Natural killer cell treated with Interleukin-12 subunit alpha and Interleukin-12 subunit beta and Interleukin-15 and Interleukin-18, amount 100 ng/mL, for 72 hours (primary cell): ENCODE measurements around the gene RYR2. TPM values are rescaled to one million over a fixed set of nuclear protein-coding genes. Genes with fewer than 3 reads are reported as not detected.
A peak's percentile ranks its signal among the peaks of the same experiment; 100 is the strongest.

Experiments used
- ATAC-seq, 2 donors: fragments of 150-1000 bp; cut with Tn5 transposase in 1 of 2; sonication (Bioruptor Pico), chemical (Tn5 transposase) in 1 of 2; 2 replicates each; pipeline ENCODE4 v1.10.0; 2021
- DNase-seq: peaks from one replicate; pipeline ENCODE4 v3.0.0; 2022; ENCODE audit warnings: low spot score
- H3K27ac Mint-ChIP-seq, 2 donors: 1 replicate in 1 of 2; 2 replicates in 1 of 2; pipeline ENCODE4 v1.8.0; 2022; ENCODE audit warnings: mixed read lengths in 2 of 2, mild to moderate bottlenecking in 1 of 2, moderate library complexity in 1 of 2
- H3K27me3 Mint-ChIP-seq, 2 donors: 1 replicate in 1 of 2; 2 replicates in 1 of 2; pipeline ENCODE4 v1.8.0; 2022; ENCODE audit warnings: mixed read lengths in 2 of 2
- H3K36me3 Mint-ChIP-seq: one replicate; pipeline ENCODE4 v1.8.0; 2022; ENCODE audit warnings: mixed read lengths
- H3K4me1 Mint-ChIP-seq, 2 donors: 1 replicate in 1 of 2; 2 replicates in 1 of 2; pipeline ENCODE4 v1.8.0; 2022; ENCODE audit warnings: low read depth in 2 of 2, mixed read lengths in 2 of 2, mild to moderate bottlenecking in 1 of 2
- H3K4me3 Mint-ChIP-seq: one replicate; pipeline ENCODE4 v1.8.0; 2022; ENCODE audit warnings: mixed read lengths
- H3K9me3 Mint-ChIP-seq: 2 replicates; pipeline ENCODE4 v1.8.0; 2022; ENCODE audit warnings: mixed read lengths
- total RNA-seq, 2 donors: library from RNA; stranded (reverse); gene quantifications; one replicate each; pipeline ENCODE4 v1.2.3, GENCODE V29; 2022

The RYR2 gene
- total RNA-seq, 2 donors from 2014 or later = 0.05 TPM; not detected in 1

GRCh38 chr1:237760951-237761350, 719.0 kb downstream of the RYR2 start:
- no peak overlapping the region for H3K4me3 Mint-ChIP-seq
- peaks cover 0 to 3% of the 10 kb centered on the region in 2 donors for H3K27me3 Mint-ChIP-seq
- no peaks in the 10 kb centered on the region for H3K4me1 Mint-ChIP-seq
- H3K36me3 Mint-ChIP-seq = no peaks in the 10 kb centered on the region
- DNase-seq = no peak
- no peaks in the 10 kb centered on the region for H3K9me3 Mint-ChIP-seq
- no peak for ATAC-seq
- H3K27ac Mint-ChIP-seq = no peak overlapping the region

DNA sequence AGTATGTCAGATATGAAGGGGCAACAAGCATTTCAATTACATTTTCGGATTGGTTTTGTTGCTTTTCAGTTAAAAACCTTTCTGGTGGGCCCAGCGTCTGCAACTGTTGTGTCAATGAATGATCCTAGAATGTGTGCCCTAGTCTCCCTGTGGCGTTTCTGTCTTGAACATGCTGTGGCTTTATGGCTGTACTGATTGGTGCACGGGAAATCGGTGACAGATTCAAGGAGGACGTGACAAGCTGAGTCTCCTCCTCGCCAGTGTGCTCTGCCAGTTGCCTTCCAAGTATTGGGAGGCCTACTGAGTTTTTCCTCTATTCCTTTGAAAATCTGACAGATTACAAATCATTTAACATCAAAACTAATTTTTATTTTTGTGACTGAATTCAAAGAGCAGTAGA, 721.2 kb downstream of the RYR2 start:
- Mint-ChIP-seq H3K4me3 (no peak overlapping the region), H3K27me3 (peaks cover 0 to 3% of the 10 kb centered on the region in 2 donors), H3K4me1 (no peaks in the 10 kb centered on the region), H3K9me3 (no peaks in the 10 kb centered on the region), H3K27ac (no peak overlapping the region), H3K36me3 (no peaks in the 10 kb centered on the region)
- ATAC-seq (no peak), DNase-seq (no peak)

DNA sequence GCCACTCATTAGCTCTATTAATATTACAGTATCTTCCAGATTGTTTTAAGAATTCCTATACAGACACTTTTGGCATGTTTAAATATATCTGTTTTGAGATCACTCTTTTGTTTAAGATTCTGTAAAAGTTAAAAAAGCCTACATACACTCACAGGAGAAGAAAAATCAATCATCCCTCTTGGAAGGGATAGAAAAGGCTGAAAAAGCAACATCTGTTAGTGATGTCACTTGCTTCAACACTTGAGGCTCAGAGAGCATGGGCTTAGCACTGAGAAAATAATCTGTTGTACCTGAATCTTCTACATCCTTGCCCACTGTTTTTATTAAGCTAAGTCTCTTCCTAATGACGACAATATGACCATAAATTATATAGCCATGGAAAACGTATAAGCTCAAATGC, 721.8 kb downstream of the RYR2 start:
- DNase-seq = no peak
- ATAC-seq = no peak
- no peaks in the 10 kb centered on the region for H3K9me3 Mint-ChIP-seq
- no peak overlapping the region for H3K4me3 Mint-ChIP-seq
- H3K36me3 Mint-ChIP-seq = no peaks in the 10 kb centered on the region
- no peaks in the 10 kb centered on the region for H3K4me1 Mint-ChIP-seq
- H3K27me3 Mint-ChIP-seq = peaks cover 0 to 3% of the 10 kb centered on the region in 2 donors
- no peak overlapping the region for H3K27ac Mint-ChIP-seq

GRCh38 chr1:237769916-237770315, 727.9 kb downstream of the RYR2 start:
- no peaks in the 10 kb centered on the region for H3K9me3 Mint-ChIP-seq
- H3K4me1 Mint-ChIP-seq = no peaks in the 10 kb centered on the region
- DNase-seq (no peak), ATAC-seq (no peak)
- peak overlapping the region; percentile 61 for H3K4me3 Mint-ChIP-seq
- H3K36me3 Mint-ChIP-seq = no peaks in the 10 kb centered on the region
- H3K27ac Mint-ChIP-seq = no peak overlapping the region
- no peaks in the 10 kb centered on the region for H3K27me3 Mint-ChIP-seq

GRCh38 chr1:237772009-237772408, 730.0 kb downstream of the RYR2 start:
- ATAC-seq = no peak
- no peak overlapping the region for H3K4me3 Mint-ChIP-seq
- H3K27ac Mint-ChIP-seq = no peak overlapping the region
- H3K9me3 Mint-ChIP-seq = no peaks in the 10 kb centered on the region
- H3K27me3 Mint-ChIP-seq = no peaks in the 10 kb centered on the region
- DNase-seq = no peak
- no peaks in the 10 kb centered on the region for H3K4me1 Mint-ChIP-seq
- no peaks in the 10 kb centered on the region for H3K36me3 Mint-ChIP-seq

- H3K9me3 Mint-ChIP-seq = no peaks in the 10 kb centered on the region
- no peaks in the 10 kb centered on the region for H3K4me1 Mint-ChIP-seq
- no peak for DNase-seq
- no peak overlapping the region for H3K4me3 Mint-ChIP-seq
- no peaks in the 10 kb centered on the region for H3K27me3 Mint-ChIP-seq
- no peaks in the 10 kb centered on the region for H3K36me3 Mint-ChIP-seq
- no peak for ATAC-seq
- H3K27ac Mint-ChIP-seq = no peak overlapping the region
These were observed 732.3 kb downstream of the RYR2 start for GRCh38 chr1:237774246-237774645.

- H3K4me3 Mint-ChIP-seq = no peak overlapping the region
- no peaks in the 10 kb centered on the region for H3K4me1 Mint-ChIP-seq
- no peaks in the 10 kb centered on the region for H3K36me3 Mint-ChIP-seq
- ATAC-seq (no peak), DNase-seq (no peak)
- H3K9me3 Mint-ChIP-seq = peaks cover 4% of the 10 kb centered on the region
- H3K27ac Mint-ChIP-seq = no peak overlapping the region
- H3K27me3 Mint-ChIP-seq = no peaks in the 10 kb centered on the region
These were observed 737.4 kb downstream of the RYR2 start for GRCh38 chr1:237779356-237779755.

DNA sequence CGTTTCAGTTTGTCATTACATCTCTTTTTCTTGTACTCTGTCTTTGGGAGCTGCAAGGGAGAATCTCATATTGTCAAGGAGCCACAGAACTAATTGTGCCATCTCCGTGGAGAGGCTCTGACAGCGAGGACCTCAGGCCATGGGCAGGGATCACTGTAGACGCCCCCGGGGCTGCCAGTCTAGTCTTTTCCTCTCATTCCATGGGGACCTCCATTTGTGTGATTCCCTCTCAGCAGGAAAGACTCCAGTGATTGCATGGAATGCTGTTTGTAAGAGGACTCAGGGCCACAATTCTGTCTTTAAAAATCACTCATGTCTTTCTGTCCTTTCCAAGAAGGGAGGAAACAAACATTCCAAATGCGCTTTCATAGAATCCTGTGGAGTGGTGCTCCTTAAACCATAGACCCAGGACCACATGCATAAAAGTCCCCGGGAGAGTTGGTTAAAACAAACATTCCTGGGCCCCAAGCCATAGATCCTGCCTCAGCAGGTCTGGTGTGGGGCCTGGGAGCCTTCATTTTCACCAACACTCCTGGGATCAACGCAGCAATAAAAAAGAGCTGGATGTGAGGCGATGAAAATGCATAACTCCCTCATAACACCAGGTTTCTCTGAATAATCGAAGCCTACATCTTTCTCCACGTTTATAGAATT, 744.2 kb downstream of the RYR2 start:
- no peak overlapping the region for H3K4me3 Mint-ChIP-seq
- ATAC-seq = no peak

DNA sequence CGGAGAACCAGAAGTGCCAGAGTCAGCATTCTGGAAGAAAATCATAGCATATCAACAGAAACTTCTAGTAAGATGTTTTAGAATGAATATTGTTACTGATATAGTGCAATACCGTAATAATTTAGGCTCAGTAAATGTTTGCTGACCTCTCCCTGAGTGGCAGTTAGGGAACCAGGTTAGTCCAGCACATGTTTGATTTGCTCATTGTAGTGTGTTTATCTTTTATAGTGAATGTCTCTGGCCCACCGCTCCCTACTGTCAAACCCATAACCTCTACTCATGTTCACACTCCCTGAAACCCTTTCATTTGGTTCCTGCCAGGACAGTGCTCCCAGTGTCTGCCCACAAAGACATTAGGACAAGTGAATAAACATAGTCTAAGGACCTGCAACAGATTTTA, 746.1 kb downstream of the RYR2 start:
- ATAC-seq (no peak), DNase-seq (no peak)
- Mint-ChIP-seq H3K36me3 (no peaks in the 10 kb centered on the region), H3K4me3 (no peak overlapping the region), H3K4me1 (peaks cover 0 to 5% of the 10 kb centered on the region in 2 donors), H3K27ac (no peak overlapping the region), H3K27me3 (no peaks in the 10 kb centered on the region), H3K9me3 (peaks cover 2% of the 10 kb centered on the region)

More for the DNA sequence above, 744.2 kb downstream of the RYR2 start:
- no peak overlapping the region for H3K27ac Mint-ChIP-seq
- no peaks in the 10 kb centered on the region for H3K27me3 Mint-ChIP-seq
- DNase-seq = no peak
- peaks cover 2% of the 10 kb centered on the region for H3K9me3 Mint-ChIP-seq
- H3K36me3 Mint-ChIP-seq = no peaks in the 10 kb centered on the region
- H3K4me1 Mint-ChIP-seq = peaks cover 0 to 5% of the 10 kb centered on the region in 2 donors

DNA sequence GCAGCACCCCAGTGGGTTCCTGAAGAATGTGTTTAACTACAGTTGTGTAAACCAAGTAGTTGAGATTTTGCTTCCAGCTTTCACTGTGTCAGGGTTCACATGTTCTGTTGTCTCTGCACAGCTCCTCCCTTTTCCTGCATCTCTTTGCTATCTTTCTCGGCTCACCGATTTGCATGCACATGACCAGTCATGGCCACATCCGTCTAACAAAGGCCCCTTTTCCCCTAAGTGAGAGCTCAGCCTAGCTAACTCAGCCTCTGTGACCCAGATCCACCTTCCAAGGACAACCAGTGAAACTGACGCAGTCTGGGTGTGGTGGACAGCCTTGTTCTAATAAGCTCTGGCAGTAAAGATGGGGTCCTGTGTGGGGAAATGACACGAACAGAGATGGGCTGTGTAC, 747.6 kb downstream of the RYR2 start:
- peaks cover 0 to 5% of the 10 kb centered on the region in 2 donors for H3K4me1 Mint-ChIP-seq
- no peaks in the 10 kb centered on the region for H3K9me3 Mint-ChIP-seq
- H3K27ac Mint-ChIP-seq = no peak overlapping the region
- no peaks in the 10 kb centered on the region for H3K36me3 Mint-ChIP-seq
- no peak overlapping the region for H3K4me3 Mint-ChIP-seq
- DNase-seq (no peak), ATAC-seq (peak; percentile 87 to 88)
- H3K27me3 Mint-ChIP-seq = no peaks in the 10 kb centered on the region

DNA sequence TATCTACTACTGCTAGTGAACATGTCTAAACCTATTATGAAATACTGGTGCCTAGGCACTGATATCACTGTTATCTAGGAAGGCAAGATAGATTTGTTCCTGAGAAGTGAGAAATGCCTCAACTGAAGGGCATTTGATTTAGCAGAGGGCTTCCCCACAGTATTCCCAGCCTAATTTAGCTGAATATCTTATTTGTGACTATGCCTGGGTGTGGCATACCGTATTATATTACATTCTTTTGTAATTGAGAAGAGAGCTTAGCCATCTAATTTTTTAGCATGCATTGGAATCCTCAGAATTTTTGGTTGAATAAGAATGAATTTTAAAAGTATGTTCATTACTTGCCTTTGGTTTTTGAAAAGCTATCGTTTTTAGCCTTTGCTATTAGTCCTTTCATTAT, 749.6 kb downstream of the RYR2 start:
- no peaks in the 10 kb centered on the region for H3K9me3 Mint-ChIP-seq
- H3K27me3 Mint-ChIP-seq = no peaks in the 10 kb centered on the region
- no peaks in the 10 kb centered on the region for H3K36me3 Mint-ChIP-seq
- no peak overlapping the region for H3K27ac Mint-ChIP-seq
- H3K4me3 Mint-ChIP-seq = no peak overlapping the region
- peaks cover 0 to 5% of the 10 kb centered on the region in 2 donors for H3K4me1 Mint-ChIP-seq
- ATAC-seq (no peak), DNase-seq (no peak)

GRCh38 chr1:237792149-237792548, 750.2 kb downstream of the RYR2 start:
- no peak overlapping the region for H3K4me3 Mint-ChIP-seq
- ATAC-seq = no peak

GRCh38 chr1:237792726-237793125, 750.7 kb downstream of the RYR2 start:
- DNase-seq = no peak
- no peaks in the 10 kb centered on the region for H3K9me3 Mint-ChIP-seq
- no peaks in the 10 kb centered on the region for H3K36me3 Mint-ChIP-seq
- no peak for ATAC-seq
- no peak overlapping the region for H3K27ac Mint-ChIP-seq
- no peak overlapping the region for H3K4me3 Mint-ChIP-seq
- H3K4me1 Mint-ChIP-seq = peaks cover 0 to 5% of the 10 kb centered on the region in 2 donors
- no peaks in the 10 kb centered on the region for H3K27me3 Mint-ChIP-seq

More at GRCh38 chr1:237792149-237792548, 750.2 kb downstream of the RYR2 start:
- Mint-ChIP-seq H3K4me1 (peaks cover 0 to 5% of the 10 kb centered on the region in 2 donors), H3K27me3 (no peaks in the 10 kb centered on the region), H3K36me3 (no peaks in the 10 kb centered on the region), H3K9me3 (no peaks in the 10 kb centered on the region), H3K27ac (no peak overlapping the region)
- no peak for DNase-seq

DNA sequence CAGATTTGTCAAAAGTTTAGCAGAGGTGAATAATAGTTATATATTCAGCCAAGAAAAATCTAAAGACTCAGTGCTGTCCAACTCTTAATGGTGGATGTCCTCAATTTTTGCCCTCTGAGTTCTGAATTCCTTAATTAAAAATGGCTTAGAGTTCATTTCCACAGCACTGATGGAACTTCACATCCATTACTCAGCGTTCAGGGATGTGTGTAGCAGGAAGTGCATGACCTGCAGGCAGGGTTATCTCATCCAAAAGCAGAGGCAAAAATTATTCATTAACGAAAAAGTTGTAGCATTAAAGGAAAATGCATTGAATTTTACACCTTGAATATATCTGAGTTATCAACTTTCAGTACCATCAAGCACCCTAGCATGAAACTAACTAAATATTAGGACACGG, 752.1 kb downstream of the RYR2 start:
- Mint-ChIP-seq H3K27ac (no peak overlapping the region), H3K4me3 (no peak overlapping the region), H3K36me3 (no peaks in the 10 kb centered on the region), H3K4me1 (peaks cover 0 to 5% of the 10 kb centered on the region in 2 donors), H3K27me3 (no peaks in the 10 kb centered on the region), H3K9me3 (no peaks in the 10 kb centered on the region)
- DNase-seq = no peak
- ATAC-seq = no peak

DNA sequence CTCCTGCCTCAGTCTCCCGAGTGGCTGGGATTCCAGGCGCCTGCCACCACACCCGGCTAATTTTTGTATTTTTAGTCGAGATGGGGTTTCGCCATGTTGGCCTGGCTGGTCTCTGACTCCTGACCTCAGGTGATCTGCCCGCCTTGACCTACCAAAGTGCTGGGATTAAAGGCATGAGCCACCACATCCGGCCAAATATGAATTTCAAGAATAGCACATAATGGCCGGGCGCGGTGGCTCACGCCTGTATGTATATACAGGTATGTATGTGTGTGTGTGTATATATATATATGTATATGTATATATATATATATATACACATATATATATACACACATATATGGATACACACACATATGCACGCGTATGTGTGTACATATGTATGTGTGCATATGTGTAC, 753.6 kb downstream of the RYR2 start:
- DNase-seq (no peak), ATAC-seq (no peak)
- Mint-ChIP-seq H3K27ac (no peak overlapping the region), H3K4me1 (no peaks in the 10 kb centered on the region), H3K36me3 (no peaks in the 10 kb centered on the region), H3K9me3 (no peaks in the 10 kb centered on the region), H3K4me3 (no peak overlapping the region), H3K27me3 (no peaks in the 10 kb centered on the region)
